Muscle of leg (tissue), 11 donors: Measurements from ENCODE around the gene PDRG1. TPM values are rescaled to one million over a fixed set of nuclear protein-coding genes. Genes with fewer than 3 reads are reported as not detected.
"Not testable (repeated sequence)": the region's sequence is repeated elsewhere in the genome, so short reads cannot be mapped to it uniquely, and the experiment has no call there.

Experiments used
- DNase-seq: peaks from one replicate; pipeline ENCODE4 v3.0.0; 2013
- H3K27ac ChIP-seq: one replicate; pipeline ENCODE4 v1.5.1; 2013; ENCODE audit warnings: mild to moderate bottlenecking, low read length, control low read depth
- H3K27me3 ChIP-seq: one replicate; pipeline ENCODE4 v1.6.1; 2013; ENCODE audit warnings: low read length; ENCODE audit not compliant: control insufficient read depth, insufficient read depth
- H3K36me3 ChIP-seq: one replicate; pipeline ENCODE4 v1.6.1; 2013; ENCODE audit warnings: low read length; ENCODE audit not compliant: control insufficient read depth, insufficient read depth
- H3K4me1 ChIP-seq: one replicate; pipeline ENCODE4 v1.6.1; 2013; ENCODE audit warnings: low read length; ENCODE audit not compliant: control insufficient read depth, insufficient read depth
- H3K4me3 ChIP-seq: one replicate; pipeline ENCODE4 v1.5.1; 2013; ENCODE audit warnings: low read length, control low read depth
- H3K9me3 ChIP-seq: replicated peaks from 2 replicates; pipeline ENCODE4 v1.6.1; 2013; ENCODE audit warnings: low read depth, low read length; ENCODE audit not compliant: control insufficient read depth
- WGBS: methylation state at CpG from one replicate; pipeline ENCODE4 v1.1.5; 2013; ENCODE audit warnings: missing lambda C conversion rate; ENCODE audit not compliant: insufficient coverage; 5-methylcytosine and 5-hydroxymethylcytosine counted together
- polyA plus RNA-seq, 8 donors: library from polyadenylated mRNA; unstranded; fragments of 120-200 nt; gene quantifications; one replicate each; pipeline versions ENCODE4 v1.2.1 to v1.2.3, GENCODE V29; 2013; ENCODE audit warnings: inconsistent platforms in 1 of 8, low replicate concordance in 1 of 8; ENCODE audit not compliant: insufficient read length in 8 of 8, insufficient read depth in 1 of 8
- total RNA-seq: library from RNA; stranded (reverse); fragments of 120-200 nt; gene quantifications from one replicate; pipeline ENCODE4 v1.2.4, GENCODE V29; 2013

Gene PDRG1
- total and polyA plus RNA-seq, 9 donors, result 10.9 to 18.8 (median 17.5) TPM

DNA sequence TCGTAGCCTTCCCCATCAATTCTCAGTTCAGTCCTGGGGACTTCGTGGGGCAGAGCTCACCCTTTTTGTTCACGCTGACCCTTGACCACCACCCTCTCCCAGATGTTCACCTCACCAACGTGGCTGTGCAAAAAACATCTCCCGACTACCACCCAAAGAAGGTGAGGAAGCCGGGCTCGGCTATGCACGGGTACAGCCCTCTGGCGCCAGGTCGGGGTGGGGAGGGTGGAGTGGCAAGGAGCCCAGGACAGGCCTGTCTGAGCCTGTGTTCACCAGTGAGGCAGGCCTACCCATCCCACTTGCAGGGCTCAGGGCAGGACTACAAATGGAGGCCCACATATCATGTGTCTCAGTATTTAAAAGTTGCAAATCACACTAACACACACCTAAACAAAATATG, 18.1 kb downstream of the PDRG1 start:
- WGBS, result 100% methylated on average over 1 of the region's 10 CpGs
- no peak overlapping the region for H3K27ac ChIP-seq
- H3K4me3 ChIP-seq, result no peak overlapping the region
- no peaks in the 10 kb centered on the region for H3K36me3 ChIP-seq
- H3K4me1 ChIP-seq, result no peaks in the 10 kb centered on the region
- H3K9me3 ChIP-seq, result no peaks in the 10 kb centered on the region
- DNase-seq, result no peak
- H3K27me3 ChIP-seq, result no peaks in the 10 kb centered on the region

DNA sequence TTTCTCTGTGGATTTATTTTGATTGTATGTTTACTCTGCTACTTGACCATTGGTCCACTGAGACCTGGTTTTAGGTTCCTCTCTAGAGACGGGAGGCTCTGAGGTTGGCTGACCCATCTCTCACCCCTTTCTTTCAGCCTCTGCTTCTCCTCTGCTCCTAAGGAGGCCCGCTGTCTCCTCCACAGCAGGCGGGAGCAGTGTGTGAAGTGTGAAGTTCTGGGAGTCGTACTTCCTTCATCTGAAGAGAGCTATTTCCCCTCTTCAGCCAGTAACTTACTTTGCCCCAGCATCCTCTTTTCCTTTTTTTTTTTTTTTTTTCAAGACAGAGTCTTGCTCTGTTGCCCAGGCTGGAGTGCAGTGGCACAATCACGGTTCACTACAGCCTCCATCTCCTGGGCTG, 21.1 kb downstream of the PDRG1 start:
- peak; percentile 20 for DNase-seq
- 92% methylated on average over 1 of the region's 5 CpGs for WGBS
- no peaks in the 10 kb centered on the region for H3K9me3 ChIP-seq
- H3K4me3 ChIP-seq, result no peak overlapping the region
- H3K4me1 ChIP-seq, result no peaks in the 10 kb centered on the region
- no peak overlapping the region for H3K27ac ChIP-seq
- H3K27me3 ChIP-seq, result peaks cover 1% of the 10 kb centered on the region
- no peaks in the 10 kb centered on the region for H3K36me3 ChIP-seq

DNA sequence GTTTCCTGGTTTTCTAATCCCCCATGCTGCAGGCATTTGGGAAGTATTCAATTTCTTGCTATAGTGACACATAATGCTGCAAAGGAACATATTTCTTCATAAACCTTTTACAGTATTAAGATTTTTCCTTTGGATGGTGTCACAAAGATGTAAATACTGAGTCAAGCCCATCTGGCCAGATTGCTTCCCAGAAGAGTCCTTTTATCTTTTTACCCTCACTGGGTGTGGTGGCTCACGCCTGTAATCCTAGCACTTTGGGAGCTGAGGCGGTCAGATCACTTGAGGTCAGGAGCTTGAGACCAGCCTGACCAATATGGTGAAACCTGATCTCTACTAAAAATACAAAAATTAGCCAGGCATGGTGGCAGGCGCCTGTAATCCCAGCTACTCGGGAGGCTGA, 22.2 kb downstream of the PDRG1 start:
- WGBS, result 65% methylated on average over 2 of the region's 4 CpGs

GRCh38 chr20:31927627-31928159, 24.2 kb downstream of the PDRG1 start:
- H3K4me1 ChIP-seq, result no peaks in the 10 kb centered on the region
- no peak overlapping the region for H3K4me3 ChIP-seq
- no peak overlapping the region for H3K27ac ChIP-seq
- 82% methylated on average over 2 of the region's 8 CpGs for WGBS
- H3K27me3 ChIP-seq, result peaks cover 6% of the 10 kb centered on the region
- H3K9me3 ChIP-seq, result no peaks in the 10 kb centered on the region
- no peak for DNase-seq
- H3K36me3 ChIP-seq, result no peaks in the 10 kb centered on the region

More for the DNA sequence above, 22.2 kb downstream of the PDRG1 start:
- not testable (repeated sequence) for H3K36me3 ChIP-seq, H3K27ac ChIP-seq, H3K4me3 ChIP-seq, H3K27me3 ChIP-seq, DNase-seq, H3K4me1 ChIP-seq, H3K9me3 ChIP-seq

- H3K36me3 ChIP-seq, result no peaks in the 10 kb centered on the region
- H3K4me1 ChIP-seq, result no peaks in the 10 kb centered on the region
- H3K9me3 ChIP-seq, result no peaks in the 10 kb centered on the region
- WGBS, result 100% methylated on average over 1 of the region's 2 CpGs
- no peak overlapping the region for H3K27ac ChIP-seq
- H3K4me3 ChIP-seq, result no peak overlapping the region
- H3K27me3 ChIP-seq, result peaks cover 6% of the 10 kb centered on the region
- DNase-seq, result no peak
These were observed 25.4 kb downstream of the PDRG1 start for GRCh38 chr20:31926493-31926892.

GRCh38 chr20:31925631-31926030, 26.2 kb downstream of the PDRG1 start:
- Histone ChIP-seq H3K27ac (no peak overlapping the region), H3K4me1 (no peaks in the 10 kb centered on the region), H3K36me3 (no peaks in the 10 kb centered on the region), H3K27me3 (peaks cover 6% of the 10 kb centered on the region), H3K4me3 (no peak overlapping the region), H3K9me3 (no peaks in the 10 kb centered on the region)
- DNase-seq, result no peak
- WGBS, result 47% methylated on average over 5 of the region's 9 CpGs

GRCh38 chr20:31924561-31924960, 27.3 kb downstream of the PDRG1 start:
- no peak for DNase-seq
- Histone ChIP-seq H3K27ac (no peak overlapping the region), H3K36me3 (no peaks in the 10 kb centered on the region), H3K4me3 (no peak overlapping the region), H3K27me3 (peaks cover 6% of the 10 kb centered on the region), H3K9me3 (no peaks in the 10 kb centered on the region), H3K4me1 (no peaks in the 10 kb centered on the region)
- WGBS, result 87% methylated on average over 8 of the region's 8 CpGs

DNA sequence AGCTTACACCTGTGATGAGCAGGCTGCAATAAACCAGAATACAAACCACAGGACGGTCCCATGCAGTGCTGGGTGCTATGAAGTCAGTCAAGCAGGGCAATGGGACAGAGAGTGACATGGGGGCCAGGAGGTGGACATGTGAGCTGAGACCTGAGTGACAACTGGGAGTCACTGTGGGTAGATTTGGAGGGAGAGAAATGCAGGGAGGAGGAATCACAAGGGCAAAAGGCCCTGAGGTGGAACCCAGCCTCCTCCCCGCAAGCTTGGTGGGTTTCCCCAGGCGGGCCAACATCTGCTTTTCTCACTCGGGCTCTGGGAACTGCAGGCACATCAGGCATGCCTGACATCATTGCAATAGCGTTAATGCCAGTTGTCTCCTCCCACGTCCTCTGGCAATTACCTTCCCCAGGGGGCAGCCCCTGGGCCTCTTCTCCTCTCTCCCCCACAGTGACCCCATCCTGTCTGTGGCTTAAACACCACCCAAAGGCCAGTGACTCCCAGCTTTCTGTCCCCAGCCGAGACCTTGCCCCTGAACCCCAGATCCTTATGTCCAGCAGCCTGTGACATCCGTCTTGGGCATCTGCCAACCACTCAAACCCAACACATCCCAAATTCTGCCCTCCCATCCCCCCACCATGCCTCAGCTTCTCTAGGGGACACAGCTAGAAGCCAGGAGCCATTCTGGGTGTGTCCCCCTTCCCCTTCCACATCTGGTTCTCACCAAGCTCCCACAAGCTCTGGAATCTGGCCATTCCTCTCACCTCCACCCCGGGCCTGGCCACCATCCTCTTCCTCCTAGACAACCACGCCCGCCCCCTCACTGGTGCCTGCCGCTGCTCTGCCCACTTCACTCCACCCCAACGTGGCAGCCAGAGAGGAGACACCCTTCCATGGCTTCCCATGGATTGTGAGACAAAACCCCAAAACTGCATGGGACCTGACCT, 28.2 kb downstream of the PDRG1 start:
- 40% methylated on average over 13 of the region's 13 CpGs for WGBS
- DNase-seq, result no peak
- peaks cover 6% of the 10 kb centered on the region for H3K27me3 ChIP-seq
- no peaks in the 10 kb centered on the region for H3K36me3 ChIP-seq
- no peak overlapping the region for H3K27ac ChIP-seq
- H3K4me1 ChIP-seq, result no peaks in the 10 kb centered on the region
- no peaks in the 10 kb centered on the region for H3K9me3 ChIP-seq
- no peak overlapping the region for H3K4me3 ChIP-seq

- Histone ChIP-seq H3K27ac (no peak overlapping the region), H3K4me3 (no peak overlapping the region), H3K36me3 (no peaks in the 10 kb centered on the region), H3K4me1 (no peaks in the 10 kb centered on the region), H3K9me3 (no peaks in the 10 kb centered on the region), H3K27me3 (peaks cover 6% of the 10 kb centered on the region)
- DNase-seq, result no peak
- WGBS, result no CpG with 5 or more reads among the region's 4 CpGs
These were observed 29.3 kb downstream of the PDRG1 start for GRCh38 chr20:31922588-31922987.

DNA sequence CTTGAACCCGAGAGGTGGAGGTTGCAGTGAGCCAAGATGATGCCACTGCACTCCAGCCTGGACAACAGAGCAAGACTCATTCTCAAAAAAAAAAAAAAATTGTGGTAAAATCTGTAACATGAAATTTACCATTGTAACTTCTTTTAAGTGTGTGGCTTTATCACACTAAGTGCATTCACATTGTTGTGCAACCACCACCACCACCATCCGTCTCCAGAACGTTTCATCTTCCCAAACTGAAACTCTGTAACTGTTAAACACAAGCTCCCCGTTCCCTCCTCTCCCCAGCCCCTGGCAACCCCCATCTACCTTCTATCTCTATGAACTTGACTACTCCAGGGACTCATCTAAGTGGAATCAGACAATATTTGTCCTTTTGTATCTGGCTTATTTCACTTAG, 29.7 kb downstream of the PDRG1 start:
- no peak for DNase-seq
- 78% methylated on average over 3 of the region's 4 CpGs for WGBS
- Histone ChIP-seq H3K27me3 (peaks cover 6% of the 10 kb centered on the region), H3K4me1 (no peaks in the 10 kb centered on the region), H3K4me3 (no peak overlapping the region), H3K9me3 (no peaks in the 10 kb centered on the region), H3K27ac (no peak overlapping the region), H3K36me3 (no peaks in the 10 kb centered on the region)
